NCI-H510A treated with DMSO at 0.1 percent for 48 hours (cell line): ENCODE measurements around the gene TNRC18.
A peak's percentile ranks its signal among the peaks of the same experiment; 100 is the strongest.
"Not testable (repeated sequence)": the region's sequence is repeated elsewhere in the genome, so short reads cannot be mapped to it uniquely, and the experiment has no call there.

Source experiments
- DNase-seq: peaks from one replicate; lab custom pipeline; 2025; lab: John Stamatoyannopoulos, UW

The TNRC18 gene

GRCh38 chr7:5423306-5423975 lies at the start of gene TNRC18:
Gene TNRC18 (minus strand): TSS chr7:5423834. CDS start chr7:5421246, 2,588 bp downstream.
- peak; percentile 29 for DNase-seq

GRCh38 chr7:5472432-5473315 lies 49.0 kb upstream of the TNRC18 start:
- peak; percentile 89 for DNase-seq

- DNase-seq = not testable (repeated sequence)
Measured at GRCh38 chr7:5471623-5472022, 48.0 kb upstream of the TNRC18 start.

- no peak for DNase-seq
Measured at GRCh38 chr7:5470816-5471215, 47.2 kb upstream of the TNRC18 start.

- DNase-seq = no peak
Measured at GRCh38 chr7:5470167-5470532, 46.5 kb upstream of the TNRC18 start.

- DNase-seq = no peak
Measured at GRCh38 chr7:5469375-5470166, 45.9 kb upstream of the TNRC18 start.

- no peak for DNase-seq
Measured at GRCh38 chr7:5467645-5468044, 44.0 kb upstream of the TNRC18 start.

GRCh38 chr7:5466551-5466950 lies 42.9 kb upstream of the TNRC18 start:
- DNase-seq = no peak

- no peak for DNase-seq
Measured at GRCh38 chr7:5463031-5463430, 39.4 kb upstream of the TNRC18 start.

GRCh38 chr7:5462216-5462615 lies 38.6 kb upstream of the TNRC18 start:
- DNase-seq = no peak

- no peak for DNase-seq
Measured at GRCh38 chr7:5458921-5459480, 35.4 kb upstream of the TNRC18 start.

GRCh38 chr7:5457245-5457735 lies 33.7 kb upstream of the TNRC18 start:
- DNase-seq = no peak

GRCh38 chr7:5456409-5456808 lies 32.8 kb upstream of the TNRC18 start:
- DNase-seq = no peak

- DNase-seq = no peak
Measured at GRCh38 chr7:5455581-5456219, 32.1 kb upstream of the TNRC18 start.

GRCh38 chr7:5455175-5455574 lies 31.5 kb upstream of the TNRC18 start:
- no peak for DNase-seq

GRCh38 chr7:5454485-5454884 lies 30.9 kb upstream of the TNRC18 start:
- no peak for DNase-seq

- no peak for DNase-seq
Measured at GRCh38 chr7:5453566-5454075, 30.0 kb upstream of the TNRC18 start.

- DNase-seq = no peak
Measured at GRCh38 chr7:5452937-5453540, 29.4 kb upstream of the TNRC18 start.

GRCh38 chr7:5452470-5452899 lies 28.9 kb upstream of the TNRC18 start:
- DNase-seq = no peak

- DNase-seq = no peak
Measured at GRCh38 chr7:5451391-5451790, 27.8 kb upstream of the TNRC18 start.
